Upper lobe of right lung (tissue), 1 donor: ENCODE results near the gene LURAP1L. TPM values are rescaled to one million over a fixed set of nuclear protein-coding genes. Genes with fewer than 3 reads are reported as not detected.

Source experiments
- ATAC-seq: fragments of 200-7000 bp; cut with Tn5 transposase; one replicate; pipeline ENCODE4 v1.9.1; 2020; ENCODE audit warnings: mild to moderate bottlenecking, moderate library complexity
- DNase-seq: peaks from one replicate; pipeline ENCODE4 v3.0.0-alpha.2; 2020
- H3K27ac ChIP-seq: fragments of 200-600 bp; one replicate; pipeline ENCODE4 v1.8.0; 2022
- H3K27me3 ChIP-seq: fragments of 200-600 bp; one replicate; pipeline ENCODE4 v1.8.0; 2022; ENCODE audit warnings: mild to moderate bottlenecking
- H3K36me3 ChIP-seq: fragments of 200-600 bp; one replicate; pipeline ENCODE4 v1.8.0; 2022
- H3K4me1 ChIP-seq: fragments of 200-600 bp; one replicate; pipeline ENCODE4 v1.8.0; 2022
- H3K4me3 ChIP-seq: fragments of 200-600 bp; one replicate; pipeline ENCODE4 v1.8.0; 2022; ENCODE audit warnings: mild to moderate bottlenecking
- H3K9me3 ChIP-seq: fragments of 200-600 bp; one replicate; pipeline ENCODE4 v1.8.0; 2022
- intact Hi-C: fragments of 100-400 bp; cut with DNase I; formaldehyde crosslinking; loops from one replicate; pipeline ENCODE4 v1.11.0; 2022
- long read RNA-seq: library from polyadenylated mRNA; unstranded; transcript quantifications from one replicate; pipeline ENCODE4 v2.0.0, GENCODE V29; 2021
- total RNA-seq: library from RNA; stranded (reverse); fragmentation: NEBNext Ultra II Directional; extraction: Animal tissue kit (Norgen Biotek cat#: 25700); gene quantifications from one replicate; pipeline ENCODE4 v1.2.1, GENCODE V29; 2021
- TF ChIP-seq, protein P1 (sequence below): fragments of 200-600 bp; IDR thresholded peaks from one replicate; pipeline ENCODE4 v1.8.0; 2022; ENCODE audit warnings: antibody characterized with exemption
- donor health status: DM: no; HTN: yes; CAD: no; lungs with severe emphysema.

The LURAP1L gene, protein sequence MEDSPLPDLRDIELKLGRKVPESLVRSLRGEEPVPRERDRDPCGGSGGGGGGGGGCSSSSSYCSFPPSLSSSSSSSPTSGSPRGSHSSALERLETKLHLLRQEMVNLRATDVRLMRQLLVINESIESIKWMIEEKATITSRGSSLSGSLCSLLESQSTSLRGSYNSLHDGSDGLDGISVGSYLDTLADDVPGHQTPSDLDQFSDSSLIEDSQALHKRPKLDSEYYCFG
- total RNA-seq, result 32.3 TPM
- long read RNA-seq, transcript LURAP1L-201 (2 exons, 1,753 nt), result major isoform, 49 of 56 reads
- long read RNA-seq, partial matches to known transcripts, result 0 of 56 reads
- long read RNA-seq, other reads (novel, unspliced or antisense), result 6 of 56 reads

DNA sequence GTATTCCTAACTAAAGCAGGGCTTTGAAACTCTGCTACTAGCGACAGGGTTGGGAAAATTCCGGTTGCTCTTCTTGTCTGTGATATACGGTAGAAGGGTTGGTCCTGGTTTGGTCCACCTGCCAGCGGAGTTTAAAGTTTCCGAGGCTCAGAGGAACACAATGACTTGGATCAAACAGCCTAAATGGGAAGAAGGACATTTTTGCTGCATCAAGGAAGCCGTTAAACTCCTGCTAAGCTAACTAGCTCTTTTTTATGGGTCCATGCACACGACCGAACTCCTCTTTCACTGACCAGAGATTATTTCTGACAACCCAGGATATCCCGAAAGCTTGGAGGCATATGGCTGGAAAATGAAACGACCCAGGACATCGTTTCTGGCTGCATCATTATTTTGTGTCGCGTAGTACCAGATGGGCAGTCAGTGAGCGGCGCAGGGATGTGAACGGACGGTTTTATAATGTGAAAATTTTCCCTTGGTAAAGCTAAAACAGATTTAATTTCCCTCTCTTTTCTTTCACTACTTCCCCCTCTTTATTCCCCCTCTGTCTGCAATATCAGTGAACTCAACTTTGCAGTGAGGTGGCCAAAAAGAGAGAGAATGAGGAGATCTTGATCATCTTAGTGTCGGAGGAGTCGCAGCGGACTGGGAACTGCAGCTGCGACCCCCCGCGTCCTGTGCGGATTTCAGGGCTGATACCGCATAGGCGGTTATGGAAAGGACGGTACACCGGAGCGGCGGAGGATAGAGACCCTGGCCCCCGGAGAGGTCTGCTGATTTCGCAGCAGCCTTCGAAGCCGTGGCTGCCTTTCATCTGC lies at the start of gene LURAP1L:
Gene LURAP1L, plus strand, starts transcription at position 160 of the 818 bp plus-strand sequence. CDS start 696 bp downstream, outside the sequence.
- H3K27me3 ChIP-seq, result no peaks in the 10 kb centered on the region
- DNase-seq (peak; percentile 66), ATAC-seq (peak; percentile 73)
- H3K4me1 ChIP-seq, result no peaks in the 10 kb centered on the region
- TF ChIP-seq, protein P1, sequence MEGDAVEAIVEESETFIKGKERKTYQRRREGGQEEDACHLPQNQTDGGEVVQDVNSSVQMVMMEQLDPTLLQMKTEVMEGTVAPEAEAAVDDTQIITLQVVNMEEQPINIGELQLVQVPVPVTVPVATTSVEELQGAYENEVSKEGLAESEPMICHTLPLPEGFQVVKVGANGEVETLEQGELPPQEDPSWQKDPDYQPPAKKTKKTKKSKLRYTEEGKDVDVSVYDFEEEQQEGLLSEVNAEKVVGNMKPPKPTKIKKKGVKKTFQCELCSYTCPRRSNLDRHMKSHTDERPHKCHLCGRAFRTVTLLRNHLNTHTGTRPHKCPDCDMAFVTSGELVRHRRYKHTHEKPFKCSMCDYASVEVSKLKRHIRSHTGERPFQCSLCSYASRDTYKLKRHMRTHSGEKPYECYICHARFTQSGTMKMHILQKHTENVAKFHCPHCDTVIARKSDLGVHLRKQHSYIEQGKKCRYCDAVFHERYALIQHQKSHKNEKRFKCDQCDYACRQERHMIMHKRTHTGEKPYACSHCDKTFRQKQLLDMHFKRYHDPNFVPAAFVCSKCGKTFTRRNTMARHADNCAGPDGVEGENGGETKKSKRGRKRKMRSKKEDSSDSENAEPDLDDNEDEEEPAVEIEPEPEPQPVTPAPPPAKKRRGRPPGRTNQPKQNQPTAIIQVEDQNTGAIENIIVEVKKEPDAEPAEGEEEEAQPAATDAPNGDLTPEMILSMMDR, result no peak
- no peaks in the 10 kb centered on the region for H3K9me3 ChIP-seq
- H3K36me3 ChIP-seq, result no peaks in the 10 kb centered on the region
- intact Hi-C loops, result no loop called here
- peak within 1 kb of the TSS; percentile 87 for H3K27ac ChIP-seq
- peak within 1 kb of the TSS; percentile 64 for H3K4me3 ChIP-seq

DNA sequence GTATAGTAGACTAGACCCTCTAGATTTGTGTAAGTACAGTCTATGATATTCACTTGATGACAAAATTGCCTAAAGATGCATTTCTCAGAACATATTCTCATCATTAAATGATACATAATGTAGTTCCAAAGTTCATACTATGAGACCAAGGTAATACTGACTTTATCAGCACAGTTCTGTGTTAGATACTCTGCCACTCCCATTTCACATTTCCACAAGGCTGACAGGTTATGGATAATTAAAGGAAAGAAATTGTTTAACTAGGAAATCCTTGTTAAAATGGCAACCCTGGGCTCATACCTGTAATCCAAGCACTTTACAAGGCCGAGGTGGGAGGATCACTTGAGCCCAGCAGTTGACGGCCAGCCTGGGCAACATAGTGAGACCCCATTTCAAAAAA lies 48.0 kb upstream of the LURAP1L start:
- Histone ChIP-seq H3K4me1 (no peaks in the 10 kb centered on the region), H3K27ac (no peak overlapping the region), H3K36me3 (no peaks in the 10 kb centered on the region), H3K9me3 (no peaks in the 10 kb centered on the region), H3K27me3 (no peaks in the 10 kb centered on the region), H3K4me3 (no peak overlapping the region)
- TF ChIP-seq, protein P1, result no peak
- ATAC-seq (no peak), DNase-seq (no peak)
- intact Hi-C loops, result no loop called here

DNA sequence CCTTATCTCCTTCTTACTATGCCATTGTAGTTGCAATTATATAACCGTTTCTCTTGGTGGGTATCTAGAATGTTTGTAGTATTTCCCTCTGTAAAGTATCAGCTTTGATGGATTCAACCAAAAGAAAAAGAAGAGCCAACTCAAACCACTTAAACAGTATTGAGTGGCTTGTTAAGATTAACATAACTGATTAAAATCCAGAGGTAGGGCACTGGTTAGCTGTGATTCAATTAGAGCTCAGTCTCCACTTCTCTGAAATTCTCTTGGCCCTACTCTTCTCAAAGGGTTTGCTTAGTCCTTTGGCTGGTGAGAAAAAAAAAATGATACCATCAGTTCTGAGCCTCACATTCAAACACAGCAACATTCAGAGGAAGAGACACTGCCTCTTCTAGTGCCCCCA lies 44.6 kb upstream of the LURAP1L start:
- H3K36me3 ChIP-seq, result no peaks in the 10 kb centered on the region
- H3K4me1 ChIP-seq, result no peaks in the 10 kb centered on the region
- ATAC-seq (no peak), DNase-seq (no peak)
- no peaks in the 10 kb centered on the region for H3K27me3 ChIP-seq
- H3K4me3 ChIP-seq, result no peak overlapping the region
- H3K27ac ChIP-seq, result no peak overlapping the region
- intact Hi-C loops, result no loop called here
- TF ChIP-seq, protein P1, result no peak
- no peaks in the 10 kb centered on the region for H3K9me3 ChIP-seq

DNA sequence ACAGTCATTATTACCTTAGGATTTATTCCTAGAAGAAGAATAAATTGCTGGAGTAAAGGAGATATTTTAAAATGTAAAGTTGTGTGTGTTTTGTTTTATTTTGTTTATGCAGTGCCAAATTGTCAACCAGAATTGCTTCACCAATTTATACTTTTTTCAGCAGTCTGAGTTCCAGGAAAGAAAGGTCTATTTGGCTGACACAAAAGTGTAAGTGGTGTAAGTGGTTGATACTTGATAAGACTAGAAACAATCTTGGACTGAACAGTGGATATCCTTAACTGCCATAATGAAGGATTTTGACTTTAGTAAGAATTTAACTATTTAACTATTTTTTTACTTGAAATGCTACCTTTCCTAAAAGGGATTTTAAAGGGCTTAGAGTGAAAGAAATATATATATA lies 43.9 kb upstream of the LURAP1L start:
- H3K27ac ChIP-seq, result no peak overlapping the region
- ATAC-seq (no peak), DNase-seq (no peak)
- H3K27me3 ChIP-seq, result no peaks in the 10 kb centered on the region
- TF ChIP-seq, protein P1, result no peak
- no peaks in the 10 kb centered on the region for H3K9me3 ChIP-seq
- intact Hi-C loops, result no loop called here
- H3K36me3 ChIP-seq, result no peaks in the 10 kb centered on the region
- H3K4me3 ChIP-seq, result no peak overlapping the region
- H3K4me1 ChIP-seq, result no peaks in the 10 kb centered on the region

DNA sequence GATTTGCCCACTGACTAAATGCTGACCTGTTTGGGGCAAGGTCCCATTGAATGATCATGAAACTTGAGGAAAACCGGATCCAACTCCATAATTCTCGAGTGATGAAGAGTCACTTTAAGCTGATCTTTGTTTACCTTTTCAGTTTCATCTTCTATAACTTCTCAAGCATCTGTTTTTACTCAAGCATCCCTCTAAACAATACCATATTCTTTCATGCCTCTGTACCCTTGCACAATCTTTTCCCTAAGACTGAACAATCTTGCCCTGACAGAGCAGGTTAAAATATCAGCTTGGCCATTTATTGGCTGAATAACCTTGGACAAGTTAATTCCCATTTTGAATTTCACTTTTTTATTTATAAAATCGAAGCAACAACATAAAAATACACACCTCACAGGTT lies 41.8 kb upstream of the LURAP1L start:
- no peaks in the 10 kb centered on the region for H3K4me1 ChIP-seq
- no peaks in the 10 kb centered on the region for H3K27me3 ChIP-seq
- intact Hi-C loops, result no loop called here
- no peak for DNase-seq
- H3K27ac ChIP-seq, result no peak overlapping the region
- ATAC-seq, result no peak
- H3K9me3 ChIP-seq, result no peaks in the 10 kb centered on the region
- TF ChIP-seq, protein P1, result no peak
- no peaks in the 10 kb centered on the region for H3K36me3 ChIP-seq
- H3K4me3 ChIP-seq, result no peak overlapping the region
